ENCODE data around the gene SRGAP2B. TPM values are rescaled to one million over a fixed set of nuclear protein-coding genes. Genes with fewer than 3 reads are reported as not detected.
"Not testable (repeated sequence)": the region's sequence is repeated elsewhere in the genome, so short reads cannot be mapped to it uniquely, and the experiment has no call there.

Gene SRGAP2B
- total RNA-seq, 1 donor from 2014 or later, result 42.9 TPM

DNA sequence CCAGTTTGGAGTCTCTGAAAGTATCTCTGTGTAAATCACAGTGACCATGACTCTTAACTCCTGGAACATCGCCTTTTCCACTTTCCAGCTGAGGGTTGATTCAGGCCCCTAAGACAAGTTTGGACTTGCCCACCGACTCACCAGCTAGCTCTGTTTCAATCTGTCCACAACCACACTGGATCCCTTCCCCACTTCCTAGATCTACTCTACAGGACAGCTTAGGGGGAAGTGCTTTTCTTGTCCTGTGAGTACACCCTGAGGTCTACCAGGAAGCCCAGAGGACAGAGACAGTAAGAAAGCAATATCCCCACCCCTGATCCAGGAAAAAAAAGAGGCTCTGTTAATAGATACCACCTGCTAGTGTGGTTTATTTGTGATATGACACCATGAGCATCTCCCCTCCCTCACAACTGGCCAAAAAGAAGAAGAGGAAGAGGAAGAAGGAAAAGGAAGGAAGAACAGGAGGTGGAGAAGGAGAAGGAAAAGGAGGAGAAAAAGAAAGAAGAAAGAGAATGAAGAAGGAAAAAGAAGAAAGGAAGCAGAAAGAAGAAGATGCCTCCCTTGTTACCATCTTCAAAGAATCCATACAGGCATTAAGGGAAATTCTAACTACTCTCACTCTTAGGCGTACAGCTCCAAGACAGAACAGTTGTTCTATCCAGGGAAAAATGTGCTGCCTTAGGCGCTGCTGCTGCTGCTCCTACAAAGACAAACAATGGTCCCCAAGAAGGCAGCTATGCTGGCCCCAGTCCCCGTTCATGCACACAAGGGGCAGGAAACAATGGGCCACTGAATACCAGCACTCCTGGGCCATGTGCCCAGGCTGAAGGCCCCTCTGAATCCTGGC, 96.8 kb downstream of the SRGAP2B start:
- DNase-seq (ENCODE audit: low spot score), result not testable (repeated sequence)

DNA sequence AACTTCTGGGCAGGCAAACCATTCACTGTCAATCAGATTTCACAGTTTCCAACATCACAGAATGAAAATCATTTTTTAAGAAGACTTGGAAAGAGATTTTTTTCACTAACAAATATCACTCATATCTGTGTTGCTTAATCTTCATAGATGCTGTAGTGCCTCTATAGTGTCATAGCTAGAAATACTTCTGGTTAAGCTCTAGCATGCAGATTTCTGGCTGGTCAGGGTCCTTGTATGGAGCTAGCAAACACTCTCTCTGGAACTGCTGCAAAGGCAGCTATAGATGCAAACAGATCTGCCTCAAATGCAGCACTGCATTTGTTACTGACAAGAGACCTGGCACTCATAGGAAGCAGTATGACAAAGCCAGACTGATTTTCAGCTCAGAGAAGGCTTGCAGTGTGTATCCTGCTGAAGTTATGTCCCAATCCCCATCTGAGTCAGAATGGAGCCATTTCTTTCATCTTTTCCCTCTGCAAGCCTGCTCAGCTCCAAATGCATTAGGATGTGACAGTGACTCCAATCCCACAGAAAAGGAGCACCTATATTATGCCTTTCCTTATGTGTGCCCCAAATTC, 99.2 kb downstream of the SRGAP2B start:
- DNase-seq (ENCODE audit: low spot score), result peak; percentile 61

DNA sequence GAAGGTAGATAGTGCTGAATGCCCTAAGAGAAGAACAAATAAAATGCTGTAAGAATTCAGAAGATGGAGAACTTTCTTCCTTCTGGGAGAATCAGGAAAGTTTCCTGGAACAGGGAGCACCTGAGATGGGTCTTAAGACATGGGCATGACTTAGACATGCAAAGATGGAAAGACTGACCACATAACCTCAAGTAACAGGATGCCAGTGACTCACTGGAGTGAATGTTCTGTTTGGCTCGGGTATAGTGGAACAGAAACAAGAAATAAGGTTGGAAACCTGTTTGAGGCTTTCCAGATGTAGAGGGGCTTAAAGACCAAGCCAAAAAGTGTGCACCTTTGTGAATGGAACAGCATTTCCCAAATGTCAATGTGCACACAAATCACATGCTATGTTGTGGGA, 102.2 kb downstream of the SRGAP2B start:
- DNase-seq (ENCODE audit: low spot score), result not testable (repeated sequence)

DNA sequence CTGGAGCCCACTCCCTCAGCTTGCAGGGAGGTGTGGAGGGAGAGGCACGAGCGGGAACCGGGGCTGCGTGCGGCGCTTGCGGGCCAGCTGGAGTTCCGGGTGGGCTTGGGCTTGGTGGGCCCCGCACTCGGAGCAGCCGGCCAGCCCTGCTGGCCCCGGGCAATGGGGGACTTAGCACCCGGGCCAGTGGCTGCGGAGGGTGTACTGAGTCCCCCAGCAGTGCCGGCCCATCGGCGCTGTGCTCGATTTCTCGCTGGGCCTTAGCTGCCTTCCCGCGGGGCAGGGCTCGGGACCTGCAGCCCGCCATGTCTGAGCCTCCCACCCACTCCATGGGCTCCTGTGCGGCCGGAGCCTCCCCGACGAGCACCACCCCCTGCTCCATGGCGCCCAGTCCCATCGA, 104.5 kb downstream of the SRGAP2B start:
- DNase-seq (ENCODE audit: low spot score), result not testable (repeated sequence)

DNA sequence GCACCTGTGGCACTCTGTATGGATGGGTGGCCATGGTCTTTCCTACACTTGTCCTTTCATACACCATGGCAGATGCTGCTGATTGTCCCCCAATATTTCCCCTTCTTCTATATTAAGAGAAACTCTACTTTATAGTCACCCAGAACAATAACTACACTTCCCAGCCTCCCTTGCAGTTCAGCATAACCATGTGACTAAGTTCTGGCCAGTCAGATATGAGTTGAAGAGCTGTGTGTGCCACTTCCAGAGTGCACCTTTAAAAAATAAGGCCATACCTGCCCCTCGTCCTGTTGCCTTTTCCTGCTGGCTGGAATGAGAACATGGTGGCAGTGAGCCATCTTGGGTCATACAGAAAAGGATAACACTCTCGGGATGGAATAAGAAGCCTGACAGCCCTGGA, 108.0 kb downstream of the SRGAP2B start:
- not testable (repeated sequence) for DNase-seq (ENCODE audit: low spot score)

DNA sequence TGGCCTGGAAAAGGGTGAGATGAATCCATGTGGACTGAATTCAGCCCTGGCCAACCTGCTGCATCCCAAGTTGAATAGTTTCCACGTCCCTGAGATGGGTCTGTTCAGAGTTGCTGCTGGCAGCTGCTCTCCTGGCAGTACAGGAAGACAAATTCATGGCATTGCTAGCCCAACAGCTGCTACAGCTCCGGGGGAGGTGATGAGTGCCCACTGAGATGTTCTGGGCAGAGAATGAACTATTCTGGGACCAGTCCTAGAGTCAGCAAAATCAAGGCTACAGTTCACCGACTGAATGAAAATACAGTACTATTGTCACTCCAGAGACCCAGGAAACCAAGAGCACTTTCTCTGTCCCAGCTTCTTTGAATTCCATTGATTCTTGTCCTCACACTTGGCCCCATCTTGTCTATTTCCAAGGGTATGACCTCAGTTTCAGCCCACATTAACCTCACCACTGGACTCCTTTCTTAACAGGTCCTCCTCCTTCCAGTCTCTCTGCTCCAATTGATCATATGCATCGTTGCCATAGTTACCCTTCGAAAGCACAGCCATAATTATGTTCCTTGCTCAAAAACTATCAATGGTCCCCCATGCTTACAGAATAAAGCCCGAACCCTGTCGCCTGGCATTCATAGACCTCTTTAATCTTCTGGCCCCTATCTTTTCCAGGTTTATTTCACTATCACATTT, 108.8 kb downstream of the SRGAP2B start:
- DNase-seq (ENCODE audit: low spot score), result not testable (repeated sequence)

DNA sequence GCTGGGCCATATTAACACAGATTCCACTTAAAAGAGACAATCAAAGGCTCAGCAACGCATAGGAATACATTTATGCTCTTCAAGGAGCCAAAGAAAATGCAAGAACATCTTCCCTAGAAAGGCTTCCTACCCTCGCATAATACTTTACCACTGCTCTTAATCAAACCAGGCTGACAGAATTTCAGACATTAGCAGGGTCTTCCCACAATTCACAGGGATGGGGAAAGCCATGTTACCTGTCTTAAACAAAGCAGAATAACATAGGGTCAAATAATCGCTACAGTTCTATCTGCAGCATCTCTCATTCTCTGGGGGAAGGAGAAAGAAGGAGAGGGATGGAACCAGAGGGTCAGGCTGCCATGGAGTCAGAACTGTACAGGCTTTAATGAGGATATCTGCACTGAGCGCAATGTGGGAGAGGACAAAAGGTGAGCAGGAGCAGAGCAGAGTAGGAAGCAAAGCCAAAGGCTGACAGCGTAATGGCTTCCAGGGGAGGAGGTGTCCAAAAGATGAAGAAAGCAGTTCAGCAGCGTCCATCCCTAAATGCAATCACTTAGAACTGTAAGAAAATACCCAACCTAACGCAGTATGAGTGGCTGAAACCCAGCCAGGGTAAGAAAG, 109.5 kb downstream of the SRGAP2B start:
- not testable (repeated sequence) for DNase-seq (ENCODE audit: low spot score)

DNA sequence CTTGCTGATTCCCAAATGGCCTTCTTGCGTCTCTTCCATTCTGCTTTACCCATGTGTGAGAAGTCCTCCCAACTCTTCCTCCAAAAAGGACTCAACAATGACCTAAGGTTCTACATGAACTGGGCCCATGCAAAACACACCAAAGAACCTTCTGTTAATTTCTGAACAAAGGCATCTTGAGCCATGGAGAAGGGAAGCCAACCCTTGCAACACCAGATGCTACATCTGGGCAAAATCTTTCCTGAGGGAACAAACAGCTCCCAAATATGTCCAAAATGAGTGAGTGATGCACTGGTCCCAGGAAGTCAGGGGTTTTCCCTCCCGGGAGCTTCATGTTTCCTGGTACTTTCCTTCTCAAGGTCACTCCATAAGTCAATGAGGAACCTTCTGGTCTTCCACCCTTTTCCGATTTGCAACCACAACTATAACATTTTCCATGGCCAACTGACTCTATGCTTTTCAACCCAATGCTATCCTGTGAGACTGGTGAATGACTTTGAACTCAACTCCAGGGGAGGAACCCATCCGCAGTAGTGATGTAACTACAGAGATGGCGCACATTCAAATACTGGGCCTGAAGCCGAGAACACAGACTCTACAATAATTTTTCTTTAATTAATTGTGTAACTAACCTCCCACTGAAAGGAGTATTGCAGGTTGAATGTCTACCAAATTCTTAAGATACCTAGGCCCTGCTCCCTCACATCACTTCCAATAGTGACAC, 112.2 kb downstream of the SRGAP2B start:
- DNase-seq (ENCODE audit: low spot score), result not testable (repeated sequence)

DNA sequence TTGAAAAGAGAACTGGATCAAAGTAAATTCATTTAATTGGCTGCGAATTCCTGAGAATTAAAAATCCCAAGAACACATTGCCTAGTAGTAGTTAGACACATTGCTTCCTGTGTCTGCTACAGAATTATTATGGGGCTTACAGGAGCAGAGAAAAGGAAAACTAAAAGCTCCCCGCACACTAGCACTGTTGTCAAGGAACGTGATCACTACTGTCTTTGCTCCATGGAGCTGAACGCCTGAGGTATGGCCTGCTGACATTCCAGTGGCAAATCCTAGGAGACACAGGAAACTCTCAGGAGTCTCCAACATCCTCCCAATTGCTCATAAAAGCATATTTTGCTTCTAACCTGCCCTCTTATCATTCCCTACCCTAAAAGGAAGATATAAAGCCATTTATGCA, 114.0 kb downstream of the SRGAP2B start:
- DNase-seq (ENCODE audit: low spot score), result not testable (repeated sequence)

DNA sequence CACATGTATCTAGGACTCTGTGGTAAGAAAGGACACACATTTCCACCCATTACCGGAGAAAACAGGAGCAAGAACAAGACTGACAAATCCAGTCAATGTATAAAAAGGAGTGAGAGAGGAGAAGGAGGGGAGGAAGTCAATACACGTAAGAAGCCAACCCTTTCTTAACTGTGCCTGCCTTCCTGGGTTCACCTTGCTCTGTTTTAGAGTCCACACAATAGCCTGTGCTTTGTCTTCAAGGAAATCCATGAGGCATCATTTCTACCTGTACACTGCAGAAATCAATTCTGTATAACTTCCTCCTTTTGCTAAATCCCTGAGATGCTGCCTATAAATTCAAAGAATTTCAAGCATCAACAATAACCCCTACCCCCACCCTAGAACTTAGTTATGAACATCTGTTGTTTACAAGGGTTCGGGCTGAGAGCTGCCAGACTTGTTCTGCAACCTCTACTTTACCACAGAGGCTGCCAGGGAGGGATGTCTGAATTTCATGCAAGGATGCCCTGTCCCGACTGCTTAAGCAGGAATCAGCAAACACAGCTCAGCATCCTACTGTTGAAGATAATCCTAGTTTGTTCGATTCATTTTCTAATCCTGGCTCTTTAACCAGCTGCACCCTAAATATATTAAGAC, 115.0 kb downstream of the SRGAP2B start:
- DNase-seq (ENCODE audit: low spot score), result not testable (repeated sequence)

DNA sequence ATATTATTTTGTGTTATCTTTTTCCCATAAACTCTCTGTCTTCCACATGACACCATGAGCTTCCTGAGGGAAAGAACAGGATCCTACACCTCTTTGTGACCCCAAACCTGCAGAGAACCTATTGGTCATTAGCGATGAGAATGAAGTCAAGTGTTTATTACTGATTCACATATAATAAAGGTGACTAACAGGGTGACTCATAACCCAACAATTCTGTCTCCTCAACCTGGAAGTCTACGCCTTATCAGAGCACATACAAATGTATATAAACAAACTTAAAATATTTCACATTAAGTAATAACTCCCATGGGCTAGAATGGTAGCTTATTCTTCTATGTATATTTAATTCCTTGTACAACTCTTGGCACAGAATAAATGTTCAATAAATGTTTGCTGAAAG, 117.3 kb downstream of the SRGAP2B start:
- not testable (repeated sequence) for DNase-seq (ENCODE audit: low spot score)

DNA sequence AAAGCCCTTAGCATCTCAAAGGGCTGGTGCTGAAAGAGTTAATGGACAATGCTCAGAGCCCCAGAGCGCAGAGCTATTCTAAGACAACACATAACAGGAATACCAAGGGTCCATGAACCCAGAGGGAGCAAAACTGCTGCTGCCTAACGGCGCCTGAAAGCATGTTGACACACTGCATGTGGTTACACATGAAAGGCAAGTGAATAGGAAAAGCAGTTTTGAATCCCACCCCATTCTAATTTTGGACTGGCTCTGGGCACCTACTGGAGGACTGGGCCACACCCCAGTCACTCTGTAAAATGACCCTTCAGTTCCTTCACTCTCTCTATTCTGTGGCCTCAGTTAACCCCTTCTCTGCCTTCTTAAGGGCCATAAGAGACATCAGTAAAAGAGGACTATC, 123.2 kb downstream of the SRGAP2B start:
- DNase-seq (ENCODE audit: low spot score), result not testable (repeated sequence)

DNA sequence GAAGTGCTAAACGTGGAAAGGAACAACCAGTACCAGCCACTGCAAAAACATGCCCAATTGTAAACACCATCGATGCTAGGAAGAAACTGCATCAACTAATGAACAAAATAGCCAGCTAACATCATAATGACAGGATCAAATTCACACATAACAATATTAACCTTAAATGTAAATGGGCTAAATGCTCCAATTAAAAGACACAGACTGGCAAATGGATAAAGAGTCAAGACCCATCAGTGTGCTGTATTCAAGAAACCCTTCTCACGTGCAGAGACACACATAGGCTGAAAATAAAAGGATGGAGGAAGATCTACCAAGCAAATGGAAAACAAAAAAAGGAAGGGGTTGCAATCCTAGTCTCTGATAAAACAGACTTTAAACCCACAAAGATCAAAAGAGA, 128.6 kb downstream of the SRGAP2B start:
- not testable (repeated sequence) for DNase-seq (ENCODE audit: low spot score)

DNA sequence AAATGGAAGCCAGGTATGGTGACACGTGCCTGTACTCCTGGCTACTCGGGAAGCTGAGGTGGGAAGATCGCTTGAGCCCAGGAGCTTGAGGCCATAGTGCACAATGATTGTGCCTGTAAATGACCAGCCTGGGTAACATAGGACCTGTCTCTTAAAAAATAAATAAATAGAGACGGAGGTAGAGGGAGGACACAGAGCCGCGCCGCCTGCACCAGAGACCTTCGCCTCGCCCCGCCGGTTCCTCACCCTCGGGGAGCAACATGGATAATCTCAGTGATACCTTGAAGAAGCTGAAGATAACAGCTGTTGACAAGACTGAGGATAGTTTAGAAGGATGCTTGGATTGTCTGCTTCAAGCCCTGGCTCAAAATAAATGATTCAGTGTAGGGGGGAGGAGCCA, 130.4 kb downstream of the SRGAP2B start:
- not testable (repeated sequence) for DNase-seq (ENCODE audit: low spot score)

DNA sequence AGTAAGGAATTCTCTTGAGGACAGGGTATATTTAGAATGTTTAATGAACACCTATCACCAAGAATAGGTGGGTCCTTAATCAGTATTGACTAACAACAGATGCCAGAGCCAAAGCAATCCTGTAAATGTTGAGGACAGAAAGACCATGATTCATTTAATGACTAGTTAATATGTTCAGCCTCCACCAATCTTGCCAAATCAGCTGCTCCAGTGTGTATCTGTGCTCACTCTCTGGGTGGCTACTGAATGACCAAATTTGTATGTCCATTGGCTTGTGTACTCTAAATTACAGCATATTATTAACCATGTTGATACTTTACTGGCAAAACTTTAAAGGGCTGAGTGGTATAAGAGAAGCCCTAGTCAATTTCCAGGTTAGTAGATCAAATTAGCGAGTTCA, 130.9 kb downstream of the SRGAP2B start:
- DNase-seq (ENCODE audit: low spot score), result not testable (repeated sequence)

DNA sequence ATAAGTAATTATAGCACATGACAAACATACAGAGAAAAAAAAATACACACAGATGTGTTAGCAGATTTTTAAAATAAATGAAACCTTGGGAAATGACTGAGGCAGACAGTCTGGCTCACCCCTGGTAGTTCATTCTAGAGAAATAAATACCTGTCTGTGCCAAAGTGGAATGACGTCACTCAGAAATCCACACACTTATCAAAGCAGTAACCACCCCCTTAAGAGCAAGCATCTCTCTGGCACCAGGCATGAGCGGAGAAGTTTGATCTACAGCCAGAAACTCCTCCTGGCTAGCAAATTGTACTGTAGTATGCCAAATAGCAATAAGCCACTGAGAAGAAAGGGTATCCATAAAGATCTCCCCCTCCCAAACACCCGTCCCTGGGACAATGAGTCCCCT, 131.6 kb downstream of the SRGAP2B start:
- not testable (repeated sequence) for DNase-seq (ENCODE audit: low spot score)

DNA sequence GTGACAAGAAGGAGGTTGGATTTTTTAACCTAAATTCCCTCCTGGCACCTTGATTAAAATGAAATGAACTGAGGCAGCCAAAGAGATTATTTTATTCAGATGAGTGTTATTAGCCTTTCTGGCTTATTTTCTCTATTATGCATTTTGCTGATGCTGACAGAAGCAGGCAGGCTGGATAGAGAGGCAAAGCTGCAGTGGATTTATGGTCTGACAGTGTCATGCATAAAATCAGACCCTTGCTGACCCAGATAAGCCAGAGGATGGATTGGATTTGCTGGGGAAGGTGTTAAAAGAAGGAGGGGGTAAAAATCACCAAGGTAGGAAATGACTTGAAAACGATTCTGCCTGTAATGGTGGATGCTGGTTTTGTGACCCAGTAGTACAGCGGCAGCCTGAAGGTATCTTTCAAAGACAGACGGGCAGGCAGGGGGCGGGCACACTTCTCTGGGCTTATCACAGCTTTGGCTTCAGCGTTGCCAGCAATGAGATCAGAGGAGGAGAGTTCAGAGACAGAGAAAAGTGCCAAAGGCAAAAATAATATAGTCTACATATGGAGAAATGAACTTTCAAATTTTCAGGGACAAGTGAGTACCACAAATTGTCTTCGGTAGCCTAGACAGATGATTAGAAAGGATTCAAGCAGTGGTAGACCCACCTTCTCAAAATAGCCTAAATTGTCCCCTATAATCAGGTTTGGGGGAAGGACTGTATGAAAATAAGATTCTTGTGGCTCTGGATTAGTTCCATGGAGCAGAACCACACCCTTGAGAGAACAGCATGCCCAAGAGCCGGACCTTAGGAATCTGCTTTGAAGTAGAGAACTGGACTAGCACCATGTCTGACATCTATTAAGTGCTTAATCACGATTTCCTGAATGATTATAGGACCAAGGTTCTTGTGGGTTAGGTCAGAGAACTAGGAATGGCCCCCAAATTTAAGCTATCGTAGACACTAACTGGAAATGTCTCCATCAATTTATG, 133.2 kb downstream of the SRGAP2B start:
- DNase-seq (ENCODE audit: low spot score), result not testable (repeated sequence)

DNA sequence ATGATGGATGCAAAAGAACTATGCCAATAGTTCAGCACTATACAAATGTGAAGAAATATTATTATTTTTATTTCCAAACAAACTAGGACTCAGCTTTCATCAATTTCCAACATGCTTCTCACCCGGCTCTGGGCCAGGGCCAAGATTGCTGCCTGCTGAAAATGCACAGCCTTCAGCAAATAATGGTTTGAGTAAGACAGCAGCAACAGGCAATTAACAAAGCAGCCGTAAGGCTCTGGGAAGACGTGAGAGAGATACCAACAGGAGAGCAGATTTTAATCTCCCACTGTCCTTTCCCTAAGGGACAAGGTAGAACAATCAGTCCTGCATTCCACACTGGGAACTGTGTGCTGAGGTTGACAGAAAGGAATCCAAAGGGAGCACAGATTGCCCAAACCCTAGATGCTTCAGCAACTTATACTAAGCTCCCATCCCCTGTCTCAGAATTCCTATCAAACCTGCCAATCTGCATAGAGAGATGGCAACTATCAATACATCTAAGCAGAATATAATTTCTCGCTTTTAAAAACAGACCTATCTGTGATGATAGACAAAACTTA, 134.1 kb downstream of the SRGAP2B start:
- not testable (repeated sequence) for DNase-seq (ENCODE audit: low spot score)

DNA sequence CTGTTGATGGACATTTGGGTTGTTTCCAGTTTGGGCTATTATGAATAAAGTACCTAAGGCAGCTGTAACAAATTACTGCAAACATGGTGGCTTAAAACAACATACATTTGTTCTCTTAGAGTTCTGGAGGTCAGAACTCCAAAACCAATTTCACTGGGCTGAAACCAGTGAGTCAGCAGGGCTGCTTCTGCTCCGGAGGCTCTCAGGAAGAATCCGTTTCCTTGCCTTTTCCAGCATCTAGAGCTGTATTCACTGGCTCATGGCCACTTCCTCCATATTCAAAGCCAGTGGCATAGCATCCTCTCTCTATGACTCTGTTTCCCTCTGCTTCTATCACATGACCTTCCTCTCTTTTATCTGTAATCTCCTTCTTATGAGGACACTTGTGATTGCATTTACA, 146.7 kb downstream of the SRGAP2B start:
- not testable (repeated sequence) for DNase-seq (ENCODE audit: low spot score)

Data from umbilical cord (tissue), 2 donors.